Measurements from ENCODE around the gene PKDCC. TPM values are rescaled to one million over a fixed set of nuclear protein-coding genes. Genes with fewer than 3 reads are reported as not detected.

Gene PKDCC
- total and polyA plus RNA-seq, 10 of the 15 experiments (the other 5 are each of a cell fraction or from before 2014, with no cell fraction given): 0.13 to 10.2 (median 2.3) TPM

- DNase-seq (ENCODE audit: low read depth, low spot score): no peak
- no TSS peak for BruUV-seq (replicated peaks)
- ChIA-PET CTCF (no interaction called here), RAD21 (ENCODE audit: unreplicated experiment) (no interaction called here), POLR2A (no interaction called here), SMC1A (ENCODE audit: uncharacterized antibody, unreplicated experiment) (no interaction called here)
- Histone ChIP-seq H3K4me2 (ENCODE audit: control insufficient read depth, insufficient read depth) (no peak overlapping the region), H3K79me2 (ENCODE audit: control insufficient read depth, insufficient read depth, low read length) (no peaks in the 10 kb centered on the region), H3K36me3 (ENCODE audit: control insufficient read depth in 2 of 2, insufficient read depth in 2 of 2, low read length in 1 of 2) (no peaks in the 10 kb centered on the region), H3K4me1 (ENCODE audit: control insufficient read depth, insufficient read depth, low read length) (peaks cover 1% of the 10 kb centered on the region; the same call in 1 of the 2 replicates), H4K20me1 (ENCODE audit: control insufficient read depth, insufficient read depth) (no peaks in the 10 kb centered on the region), H2AFZ (ENCODE audit: control insufficient read depth, low read depth, low read length) (no peak overlapping the region), H3K9me3 (replicated peaks; ENCODE audit: control insufficient read depth, insufficient read depth, low read length) (no peaks in the 10 kb centered on the region), H3K4me3 (no peak overlapping the region), H3K27ac (ENCODE audit: control insufficient read depth, insufficient read depth) (no peak overlapping the region), H3K27me3 (replicated peaks in 1 of 2; ENCODE audit: control insufficient read depth in 2 of 2, insufficient read depth in 2 of 2, low read length in 1 of 2) (no peaks in the 10 kb centered on the region), H3K9ac (ENCODE audit: control insufficient read depth, insufficient read depth, low read length) (no peak overlapping the region)
- TF ChIP-seq USF2 (IDR thresholded peaks at IDR 0.05; ENCODE audit: borderline replicate concordance, low read depth, low read length) (no peak), LARP7 (IDR thresholded peaks at IDR 0.05) (no peak), ZNF217 (IDR thresholded peaks at IDR 0.05) (no peak), YY1 (IDR thresholded peaks at IDR 0.05; ENCODE audit: low read depth, low read length) (no peak), NR2C1 (IDR thresholded peaks at IDR 0.05) (no peak), JUNB (IDR thresholded peaks at IDR 0.05) (no peak), KDM1A (IDR thresholded peaks at IDR 0.05; ENCODE audit: borderline replicate concordance) (no peak), NFXL1 (IDR thresholded peaks at IDR 0.05; ENCODE audit: borderline replicate concordance) (no peak), SREBF1 (IDR thresholded peaks at IDR 0.05; ENCODE audit: low read length) (no peak)
- no peak for FAIRE-seq
- intact Hi-C loops (cut with micrococcal nuclease; ENCODE audit: unreplicated experiment): no loop called here
- in situ Hi-C loops (cut with MboI): no loop called here
- no peak for ATAC-seq
- WGBS (ENCODE audit: insufficient coverage, insufficient replicate concordance, low lambda C conversion rate, missing lambda C conversion rate): 87% methylated on average over 8 of the region's 8 CpGs
Observed at GRCh38 chr2:42036940-42037339, 10.9 kb upstream of the PKDCC start.
